HepG2 (cell line): Measurements from ENCODE around the gene JAK1. TPM values are rescaled to one million over a fixed set of nuclear protein-coding genes. Genes with fewer than 3 reads are reported as not detected.
A peak's percentile ranks its signal among the peaks of the same experiment; 100 is the strongest.

ENCODE experiments used
- DNMT3B ChIP-seq: conservative IDR thresholded peaks from 2 replicates; pipeline ENCODE4 v1.6.1; 2016; ENCODE audit warnings: missing biosample characterization, control low read depth
- FOXK2 ChIP-seq: fragments of 450-650 bp; IDR thresholded peaks from 2 replicates; pipeline ENCODE4 v1.6.1; 2016
- JUN ChIP-seq: sonication (generic); formaldehyde crosslinking; IDR thresholded peaks from 2 replicates; pipeline ENCODE4 v1.4.0; 2020; ENCODE audit warnings: mild to moderate bottlenecking, missing genetic modification reagents
- NFE2L1 ChIP-seq: sonication (generic); formaldehyde crosslinking; IDR thresholded peaks from 2 replicates; pipeline ENCODE4 v1.4.0; 2020; ENCODE audit warnings: missing genetic modification reagents, mild to moderate bottlenecking, borderline replicate concordance
- PAWR ChIP-seq: sonication (generic); formaldehyde crosslinking; IDR thresholded peaks from 2 replicates; pipeline ENCODE4 v1.4.0; 2020; ENCODE audit warnings: missing genetic modification reagents, mild to moderate bottlenecking, borderline replicate concordance
- TARDBP ChIP-seq: sonication (generic); formaldehyde crosslinking; IDR thresholded peaks from 2 replicates; pipeline ENCODE4 v1.8.0; 2022; ENCODE audit warnings: mild to moderate bottlenecking, missing genetic modification reagents
- TFAP4 ChIP-seq: sonication (generic); IDR thresholded peaks from 2 replicates; pipeline ENCODE4 v1.6.1; 2016; ENCODE audit warnings: low read depth, borderline replicate concordance
- TRIM24 ChIP-seq: sonication (generic); formaldehyde crosslinking; IDR thresholded peaks from 2 replicates; pipeline ENCODE4 v1.8.0; 2022; ENCODE audit warnings: mild to moderate bottlenecking, missing genetic modification reagents
- USF2 ChIP-seq, 2 experiments: sonication (generic) in 1 of 2; formaldehyde crosslinking in 1 of 2; IDR thresholded peaks; 2 replicates each; pipeline versions ENCODE4 v1.5.1 to v1.6.1; 2011 to 2020; ENCODE audit warnings: borderline replicate concordance in 1 of 2, low read depth in 1 of 2, low read length in 1 of 2, mild to moderate bottlenecking in 1 of 2, missing genetic modification reagents in 1 of 2, moderate library complexity in 1 of 2
- ZEB1 ChIP-seq: IDR thresholded peaks from 2 replicates; pipeline ENCODE4 v1.6.1; 2012; ENCODE audit warnings: mild to moderate bottlenecking, low read depth, inconsistent platforms; ENCODE audit not compliant: insufficient replicate concordance
- ZMYM2 ChIP-seq: sonication (generic); formaldehyde crosslinking; IDR thresholded peaks from 2 replicates; pipeline ENCODE4 v1.8.0; 2022; ENCODE audit warnings: mild to moderate bottlenecking, missing genetic modification reagents
- ZNF10 ChIP-seq: sonication (generic); formaldehyde crosslinking; IDR thresholded peaks from 2 replicates; pipeline ENCODE4 v1.4.0; 2020; ENCODE audit warnings: mild to moderate bottlenecking, low read depth, missing genetic modification reagents, borderline replicate concordance
- ZNF17 ChIP-seq: sonication (generic); formaldehyde crosslinking; IDR thresholded peaks from 2 replicates; pipeline ENCODE4 v1.5.0; 2020; ENCODE audit warnings: mild to moderate bottlenecking, missing genetic modification reagents
- ZNF20 ChIP-seq: sonication (generic); formaldehyde crosslinking; IDR thresholded peaks from 2 replicates; pipeline ENCODE4 v1.4.0; 2020; ENCODE audit warnings: mild to moderate bottlenecking, moderate library complexity, missing genetic modification reagents
- ZNF234 ChIP-seq: sonication (generic); formaldehyde crosslinking; conservative IDR thresholded peaks from 2 replicates; pipeline ENCODE4 v1.5.1; 2020; ENCODE audit warnings: mild to moderate bottlenecking, missing genetic modification reagents
- ZNF24 ChIP-seq: fragments of 450-650 bp; IDR thresholded peaks from 2 replicates; pipeline ENCODE4 v1.6.1; 2017; ENCODE audit warnings: antibody characterized with exemption, mild to moderate bottlenecking
- ZNF543 ChIP-seq: sonication (generic); formaldehyde crosslinking; IDR thresholded peaks from 2 replicates; pipeline ENCODE4 v1.4.0; 2020; ENCODE audit warnings: mild to moderate bottlenecking, missing genetic modification reagents
- ZNF737 ChIP-seq: sonication (generic); formaldehyde crosslinking; IDR thresholded peaks from 2 replicates; pipeline ENCODE4 v1.5.0; 2020; ENCODE audit warnings: missing genetic modification reagents, mild to moderate bottlenecking, borderline replicate concordance
- ZSCAN29 ChIP-seq: sonication (generic); formaldehyde crosslinking; conservative IDR thresholded peaks from 2 replicates; pipeline ENCODE4 v1.4.0; 2020; ENCODE audit warnings: mild to moderate bottlenecking, missing genetic modification reagents
- polyA plus RNA-seq, 8 experiments: library from polyadenylated mRNA; depleted of rRNA in 3 of 8; stranded (reverse) in 7 of 8; unstranded in 1 of 8; fragments of >200 nt; fragmentation: Illumina TruSeq in 4 of 8; extraction: Trizol in 4 of 8; gene quantifications; 2 replicates each; pipeline versions ENCODE4 v1.2.1 to v1.2.3, GENCODE V29; 2011 to 2016; ENCODE audit warnings: low read depth in 4 of 8, missing spikeins in 1 of 8, mixed read lengths in 1 of 8; ENCODE audit not compliant: insufficient read depth in 1 of 8
- total RNA-seq, 5 experiments: library from RNA; depleted of rRNA; stranded (reverse); fragments of >200 nt; fragmentation: Illumina TruSeq; extraction: Trizol; gene quantifications; 2 replicates each; pipeline ENCODE4 v1.2.3, GENCODE V29; 2016; ENCODE audit warnings: low read depth in 1 of 5
- TF ChIP-seq, protein P1 (sequence below): sonication (generic); formaldehyde crosslinking; IDR thresholded peaks from 2 replicates; pipeline ENCODE4 v1.5.1; 2020; ENCODE audit warnings: mild to moderate bottlenecking, missing genetic modification reagents, borderline replicate concordance

Gene JAK1
- total and polyA plus RNA-seq, 2 of the 13 experiments (the other 11 are each of a cell fraction or from before 2014, with no cell fraction given), result 23.9 to 42.4 TPM

- TF ChIP-seq ZNF24 (no peak), USF2 (IDR thresholded peaks at IDR 0.05; ENCODE audit: low read depth, low read length) (no peak), USF2 (CRISPR knock-in tag; IDR thresholded peaks at IDR 0.05; ENCODE audit: borderline replicate concordance) (no peak), ZNF543 (CRISPR knock-in tag) (no peak), NFE2L1 (CRISPR knock-in tag) (no peak), JUN (peak; percentile 87), ZNF234 (CRISPR knock-in tag) (no peak), FOXK2 (no peak), TARDBP (CRISPR knock-in tag) (peak; percentile 50; the same call in 1 of the 2 replicates), ZSCAN29 (CRISPR knock-in tag) (no peak), DNMT3B (CRISPR knock-in tag) (no peak; the same call in 1 of the 2 replicates), ZNF737 (CRISPR knock-in tag) (no peak), TRIM24 (CRISPR knock-in tag) (no peak), ZNF17 (CRISPR knock-in tag) (no peak), ZEB1 (peak; percentile 52), PAWR (CRISPR knock-in tag) (no peak), ZMYM2 (no peak), ZNF10 (CRISPR knock-in tag) (no peak), TFAP4 (peak; percentile 9; the same call in 1 of the 2 replicates), ZNF20 (no peak)
- TF ChIP-seq, protein P1, sequence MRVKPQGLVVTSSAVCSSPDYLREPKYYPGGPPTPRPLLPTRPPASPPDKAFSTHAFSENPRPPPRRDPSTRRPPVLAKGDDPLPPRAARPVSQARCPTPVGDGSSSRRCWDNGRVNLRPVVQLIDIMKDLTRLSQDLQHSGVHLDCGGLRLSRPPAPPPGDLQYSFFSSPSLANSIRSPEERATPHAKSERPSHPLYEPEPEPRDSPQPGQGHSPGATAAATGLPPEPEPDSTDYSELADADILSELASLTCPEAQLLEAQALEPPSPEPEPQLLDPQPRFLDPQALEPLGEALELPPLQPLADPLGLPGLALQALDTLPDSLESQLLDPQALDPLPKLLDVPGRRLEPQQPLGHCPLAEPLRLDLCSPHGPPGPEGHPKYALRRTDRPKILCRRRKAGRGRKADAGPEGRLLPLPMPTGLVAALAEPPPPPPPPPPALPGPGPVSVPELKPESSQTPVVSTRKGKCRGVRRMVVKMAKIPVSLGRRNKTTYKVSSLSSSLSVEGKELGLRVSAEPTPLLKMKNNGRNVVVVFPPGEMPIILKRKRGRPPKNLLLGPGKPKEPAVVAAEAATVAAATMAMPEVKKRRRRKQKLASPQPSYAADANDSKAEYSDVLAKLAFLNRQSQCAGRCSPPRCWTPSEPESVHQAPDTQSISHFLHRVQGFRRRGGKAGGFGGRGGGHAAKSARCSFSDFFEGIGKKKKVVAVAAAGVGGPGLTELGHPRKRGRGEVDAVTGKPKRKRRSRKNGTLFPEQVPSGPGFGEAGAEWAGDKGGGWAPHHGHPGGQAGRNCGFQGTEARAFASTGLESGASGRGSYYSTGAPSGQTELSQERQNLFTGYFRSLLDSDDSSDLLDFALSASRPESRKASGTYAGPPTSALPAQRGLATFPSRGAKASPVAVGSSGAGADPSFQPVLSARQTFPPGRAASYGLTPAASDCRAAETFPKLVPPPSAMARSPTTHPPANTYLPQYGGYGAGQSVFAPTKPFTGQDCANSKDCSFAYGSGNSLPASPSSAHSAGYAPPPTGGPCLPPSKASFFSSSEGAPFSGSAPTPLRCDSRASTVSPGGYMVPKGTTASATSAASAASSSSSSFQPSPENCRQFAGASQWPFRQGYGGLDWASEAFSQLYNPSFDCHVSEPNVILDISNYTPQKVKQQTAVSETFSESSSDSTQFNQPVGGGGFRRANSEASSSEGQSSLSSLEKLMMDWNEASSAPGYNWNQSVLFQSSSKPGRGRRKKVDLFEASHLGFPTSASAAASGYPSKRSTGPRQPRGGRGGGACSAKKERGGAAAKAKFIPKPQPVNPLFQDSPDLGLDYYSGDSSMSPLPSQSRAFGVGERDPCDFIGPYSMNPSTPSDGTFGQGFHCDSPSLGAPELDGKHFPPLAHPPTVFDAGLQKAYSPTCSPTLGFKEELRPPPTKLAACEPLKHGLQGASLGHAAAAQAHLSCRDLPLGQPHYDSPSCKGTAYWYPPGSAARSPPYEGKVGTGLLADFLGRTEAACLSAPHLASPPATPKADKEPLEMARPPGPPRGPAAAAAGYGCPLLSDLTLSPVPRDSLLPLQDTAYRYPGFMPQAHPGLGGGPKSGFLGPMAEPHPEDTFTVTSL (CRISPR knock-in tag), result peak; percentile 72; the same call in 1 of the 2 replicates
Observed at GRCh38 chr1:64898107-64898861, 68.1 kb downstream of the JAK1 start (continued).
